GM12874 (cell line): ENCODE data around the gene IGSF9.

Experiments used
- CTCF ChIP-seq: IDR thresholded peaks from 2 replicates; pipeline ENCODE4 v1.5.1; 2011; ENCODE audit warnings: low read depth, mild to moderate bottlenecking, control low read depth, low read length, moderate library complexity; ENCODE audit not compliant: insufficient read depth

The IGSF9 gene

GRCh38 chr1:159981351-159982055 lies 36.1 kb upstream of the IGSF9 start:
- TF ChIP-seq CTCF = no peak

GRCh38 chr1:159980786-159981185 lies 35.4 kb upstream of the IGSF9 start:
- no peak for TF ChIP-seq CTCF

- no peak for TF ChIP-seq CTCF
These were observed 34.7 kb upstream of the IGSF9 start for GRCh38 chr1:159980076-159980475.

- no peak for TF ChIP-seq CTCF
These were observed 33.8 kb upstream of the IGSF9 start for GRCh38 chr1:159979257-159979656.

- no peak for TF ChIP-seq CTCF
These were observed 32.6 kb upstream of the IGSF9 start for GRCh38 chr1:159978107-159978398.

- TF ChIP-seq CTCF = no peak
These were observed 32.1 kb upstream of the IGSF9 start for GRCh38 chr1:159977364-159978106.

- TF ChIP-seq CTCF = no peak
These were observed 29.0 kb upstream of the IGSF9 start for GRCh38 chr1:159974350-159974965.
